Frontal cortex (tissue), 4 donors: ENCODE results near the gene CHCHD3. TPM values are rescaled to one million over a fixed set of nuclear protein-coding genes. Genes with fewer than 3 reads are reported as not detected.

ENCODE experiments used
- DNase-seq, 2 donors: peaks; one replicate each; pipeline ENCODE4 v3.0.0; 2012; ENCODE audit warnings: low spot score in 2 of 2
- FAIRE-seq: peaks from 2 replicates; lab custom pipeline; 2012; peaks lifted over from hg19 to GRCh38; lab: Jason Lieb, UNC
- total RNA-seq: library from RNA; depleted of rRNA; stranded (reverse); fragments of >200 nt; gene quantifications from one replicate; pipeline ENCODE4 v1.2.3, GENCODE V29; 2014
- donor health status: control.
- donor health status: control.
- donor health status: control.

The CHCHD3 gene
- total RNA-seq, 1 donor from 2014 or later, result 60.7 TPM

DNA sequence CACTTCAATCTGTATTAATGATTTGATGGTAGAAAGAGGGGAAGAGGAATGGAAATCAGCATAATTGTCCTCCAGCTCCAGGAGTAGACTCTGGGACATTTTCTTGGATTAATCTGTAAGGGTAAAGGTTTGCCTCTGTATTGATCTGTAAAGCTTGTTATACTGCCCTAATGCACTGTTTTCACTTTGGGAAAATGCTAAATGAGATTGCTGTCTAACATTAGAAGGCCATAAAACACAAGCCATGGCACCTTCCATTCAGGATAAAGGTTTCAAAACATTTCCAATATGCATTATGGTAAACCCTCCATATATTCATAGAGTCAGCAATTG is 282.8 kb downstream of the CHCHD3 start:
- DNase-seq (no peak), FAIRE-seq (no peak)

DNA sequence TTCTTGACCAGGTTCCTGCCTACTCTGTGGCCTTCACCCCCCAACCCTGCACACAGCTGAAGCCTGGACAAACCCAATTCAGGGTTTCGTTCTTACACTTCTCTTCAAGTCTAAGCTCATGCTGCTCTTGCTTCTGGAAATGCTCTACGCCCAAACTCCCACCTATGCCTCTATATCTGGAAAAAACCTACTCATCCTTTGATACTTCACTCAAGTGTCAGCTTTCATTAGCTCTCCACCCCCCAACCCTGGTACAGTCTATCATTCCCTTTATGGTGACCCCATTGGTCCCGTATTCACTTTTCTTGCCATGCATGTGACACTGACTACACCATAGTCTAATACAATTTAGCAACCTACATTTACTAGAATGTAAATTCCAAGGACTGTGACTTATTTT is 284.7 kb downstream of the CHCHD3 start:
- no peak for FAIRE-seq
- DNase-seq, result no peak

DNA sequence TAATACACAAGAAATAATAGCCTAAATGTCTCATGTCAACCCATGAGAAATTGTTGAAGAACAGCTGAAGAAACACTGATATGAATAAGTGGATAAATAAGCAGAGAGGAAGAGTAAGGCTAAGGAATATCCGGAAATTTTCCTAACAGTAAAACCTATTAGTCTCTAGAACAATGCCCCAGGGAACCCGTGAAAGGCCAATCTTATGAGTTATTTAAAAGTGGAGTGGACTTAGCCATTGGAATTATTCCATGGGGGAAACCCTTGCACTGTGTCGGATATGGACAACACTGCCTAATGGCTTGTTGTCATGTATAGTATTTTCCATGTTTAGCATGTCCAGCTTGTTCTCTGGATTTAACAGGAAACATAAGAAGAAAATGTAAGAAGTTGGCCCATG is 288.4 kb downstream of the CHCHD3 start:
- FAIRE-seq (no peak), DNase-seq (no peak)

DNA sequence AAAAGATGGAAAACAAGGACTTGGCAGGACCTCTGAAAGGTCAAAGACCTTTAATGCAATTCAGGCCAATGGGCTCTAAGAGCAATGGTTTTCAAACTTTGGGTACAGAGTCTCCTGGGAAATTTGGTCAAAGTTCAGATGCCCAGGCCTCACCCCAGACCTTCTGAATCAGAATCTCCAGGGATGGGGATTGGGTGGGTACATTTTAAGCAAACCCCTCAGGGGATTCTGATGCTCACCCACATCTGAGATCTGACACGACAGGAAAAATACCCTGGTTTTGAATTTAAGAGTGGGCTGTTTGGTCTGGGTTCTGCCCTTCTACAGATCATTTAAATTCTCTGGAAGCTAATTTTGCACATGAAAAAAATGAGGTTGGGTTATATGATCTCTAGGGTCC is 290.9 kb downstream of the CHCHD3 start:
- DNase-seq, result no peak
- no peak for FAIRE-seq

DNA sequence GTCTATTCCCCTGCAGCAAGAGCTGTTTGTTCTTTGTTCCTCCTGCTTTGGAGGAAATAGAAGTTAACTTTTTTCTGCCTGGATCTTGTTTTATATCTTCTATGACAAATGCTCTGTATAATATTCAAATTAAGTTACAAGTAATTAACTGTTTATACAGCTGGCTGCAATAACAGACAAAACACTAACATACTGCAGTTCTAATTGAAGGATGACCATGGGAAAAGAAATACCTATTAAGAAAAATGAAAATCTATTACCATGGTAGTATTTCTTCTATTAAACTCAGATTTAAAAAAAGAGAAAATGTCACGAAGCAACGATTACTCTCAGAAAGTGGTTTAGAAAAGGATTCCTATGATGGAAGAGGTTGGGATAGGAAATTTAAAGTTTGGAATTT is 291.8 kb downstream of the CHCHD3 start:
- no peak for DNase-seq
- FAIRE-seq, result no peak

DNA sequence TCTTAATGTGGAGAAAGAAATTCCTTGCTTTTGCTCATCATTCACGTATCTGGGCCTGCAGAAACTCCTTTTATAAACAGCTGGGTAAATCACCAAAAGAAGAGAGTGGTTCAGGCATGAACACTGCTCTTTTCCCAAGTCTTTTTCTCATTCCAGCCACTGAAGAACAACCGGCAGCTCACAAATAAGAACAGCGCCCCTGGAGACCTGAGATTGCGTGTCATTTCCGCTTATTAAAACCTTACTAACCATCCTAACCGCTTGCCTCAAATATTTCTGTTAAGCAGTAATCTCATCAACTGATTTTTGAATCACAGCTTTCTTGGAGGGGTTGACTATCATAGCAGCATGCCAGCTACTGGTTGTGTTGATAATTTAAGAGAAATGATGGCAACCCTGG is 292.6 kb downstream of the CHCHD3 start:
- no peak for DNase-seq
- no peak for FAIRE-seq

DNA sequence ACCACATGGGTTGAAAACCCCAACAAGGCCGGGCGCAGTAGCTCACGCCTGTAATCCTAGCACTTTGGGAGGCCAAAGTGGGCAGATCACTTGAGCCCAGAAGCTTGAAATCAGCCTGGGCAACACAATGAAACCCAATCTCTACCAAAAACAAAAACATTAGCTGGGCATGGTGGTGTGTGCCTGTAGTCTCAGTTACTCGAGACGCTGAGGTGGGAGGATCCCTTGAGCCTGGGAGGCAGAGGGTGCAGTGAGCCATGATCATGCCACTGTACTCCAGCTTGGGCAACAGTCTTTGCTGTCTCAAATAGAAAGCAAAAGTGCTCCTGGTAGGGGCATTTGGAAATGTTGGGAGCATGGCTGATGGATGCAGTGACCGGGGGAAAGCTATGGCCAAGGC is 296.0 kb downstream of the CHCHD3 start:
- FAIRE-seq, result no peak
- DNase-seq, result no peak

DNA sequence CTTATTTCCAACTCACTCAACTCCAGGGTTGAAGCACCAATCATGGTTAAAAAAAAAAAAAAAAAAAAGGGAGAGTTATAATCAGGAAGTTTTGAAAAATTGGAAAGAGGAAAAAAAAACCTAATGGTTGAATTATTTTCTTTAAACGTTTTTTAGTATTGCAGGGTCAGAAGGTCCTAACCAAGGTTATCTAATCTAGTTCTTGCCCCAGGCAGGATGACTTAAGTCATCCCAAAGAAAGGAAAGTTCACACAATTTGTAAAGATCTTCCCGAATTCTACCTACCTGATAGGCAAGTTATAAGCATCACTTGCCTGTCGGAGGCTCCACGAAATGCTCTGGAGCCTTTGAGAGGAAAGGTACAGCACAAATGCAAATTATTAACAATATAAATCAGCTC is 297.5 kb downstream of the CHCHD3 start:
- no peak for DNase-seq
- FAIRE-seq, result no peak

GRCh38 chr7:132783824-132784223 is 298.1 kb downstream of the CHCHD3 start:
- FAIRE-seq (no peak), DNase-seq (no peak)

DNA sequence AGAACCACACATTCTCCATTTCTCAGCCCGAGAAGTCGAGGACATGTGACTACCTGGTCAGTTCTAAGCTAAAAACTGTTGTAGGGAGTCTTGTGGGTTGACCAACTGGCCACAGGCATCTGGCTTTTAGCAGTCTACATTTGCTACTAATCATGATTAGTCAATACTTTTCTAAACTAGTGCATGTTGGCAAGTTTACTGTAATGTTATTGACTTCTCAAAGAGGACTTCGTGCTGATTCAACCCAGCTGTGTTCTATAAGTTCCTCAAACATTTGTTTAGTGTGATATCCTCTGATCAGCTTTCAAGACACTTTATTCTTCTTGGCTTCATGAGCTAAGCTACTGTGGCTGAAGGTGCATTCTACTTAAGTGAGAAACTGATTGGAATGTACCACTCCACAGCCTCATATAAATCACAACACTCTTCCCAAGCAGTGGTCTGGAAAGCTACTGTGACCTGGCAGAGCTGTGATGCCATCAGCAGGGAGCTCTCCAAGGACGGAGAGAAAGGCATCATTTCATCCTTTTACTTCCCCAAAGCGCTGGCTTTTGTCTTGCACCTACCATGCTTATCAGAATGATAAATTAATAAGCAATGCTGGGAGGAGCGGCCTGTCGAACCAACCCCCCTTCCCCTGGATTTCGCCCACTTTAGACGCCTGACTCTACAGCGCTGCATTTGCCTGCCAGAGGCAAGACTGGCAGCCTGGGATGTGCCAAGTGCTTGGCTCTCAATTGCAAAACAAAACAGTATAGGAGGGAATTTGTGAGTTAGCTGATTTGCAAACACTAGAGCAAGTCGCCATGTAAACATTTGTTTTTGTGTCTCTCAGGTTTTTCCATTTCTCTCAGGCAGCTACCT is 298.9 kb downstream of the CHCHD3 start:
- no peak for DNase-seq
- FAIRE-seq, result no peak

GRCh38 chr7:132780822-132781221 is 301.1 kb downstream of the CHCHD3 start:
- FAIRE-seq (no peak), DNase-seq (no peak)

DNA sequence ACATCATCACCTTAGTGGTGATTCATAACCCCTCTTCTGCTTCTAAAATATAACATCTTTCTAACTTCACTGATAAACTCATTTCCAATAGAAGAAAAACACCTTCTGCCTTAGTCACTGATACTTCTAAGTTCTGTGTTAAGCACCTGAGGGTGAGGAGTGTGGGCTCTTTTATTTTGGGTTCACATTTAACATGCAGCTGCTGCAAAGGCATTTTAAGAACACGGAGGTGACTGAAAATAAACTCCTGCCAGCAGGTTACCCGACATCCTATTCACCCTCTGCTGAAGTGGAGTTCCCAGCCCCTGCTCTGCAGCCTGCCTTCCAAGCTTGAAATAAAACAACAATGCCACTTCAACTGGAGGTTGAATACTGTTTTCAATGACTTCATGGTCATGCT is 302.7 kb downstream of the CHCHD3 start:
- FAIRE-seq, result no peak
- DNase-seq, result no peak

GRCh38 chr7:132778761-132779160 is 303.1 kb downstream of the CHCHD3 start:
- FAIRE-seq, result no peak
- no peak for DNase-seq

- FAIRE-seq, result no peak
- DNase-seq, result no peak
Measured at GRCh38 chr7:132777956-132778355, 303.9 kb downstream of the CHCHD3 start.

DNA sequence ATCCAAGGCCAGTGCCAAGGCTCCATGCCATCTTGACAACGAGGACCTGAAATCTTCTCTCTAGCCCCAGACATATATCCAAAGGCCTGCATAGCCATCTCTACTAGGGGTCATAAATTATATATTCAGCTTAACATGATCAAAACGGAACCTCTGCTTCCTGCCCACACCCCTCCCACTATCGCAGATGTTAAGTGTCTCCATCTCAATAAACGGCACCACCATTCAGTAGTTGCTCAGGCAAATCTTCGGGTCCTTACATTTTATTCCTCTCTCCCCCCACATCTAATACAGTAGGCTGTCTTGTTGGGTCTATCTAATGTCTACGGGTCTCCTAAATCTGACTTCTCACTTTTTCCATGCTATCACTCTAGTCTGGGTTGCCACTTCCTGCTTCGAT is 304.5 kb downstream of the CHCHD3 start:
- DNase-seq (no peak), FAIRE-seq (no peak)

- DNase-seq (no peak), FAIRE-seq (no peak)
Measured at GRCh38 chr7:132776048-132776620, 305.8 kb downstream of the CHCHD3 start.

DNA sequence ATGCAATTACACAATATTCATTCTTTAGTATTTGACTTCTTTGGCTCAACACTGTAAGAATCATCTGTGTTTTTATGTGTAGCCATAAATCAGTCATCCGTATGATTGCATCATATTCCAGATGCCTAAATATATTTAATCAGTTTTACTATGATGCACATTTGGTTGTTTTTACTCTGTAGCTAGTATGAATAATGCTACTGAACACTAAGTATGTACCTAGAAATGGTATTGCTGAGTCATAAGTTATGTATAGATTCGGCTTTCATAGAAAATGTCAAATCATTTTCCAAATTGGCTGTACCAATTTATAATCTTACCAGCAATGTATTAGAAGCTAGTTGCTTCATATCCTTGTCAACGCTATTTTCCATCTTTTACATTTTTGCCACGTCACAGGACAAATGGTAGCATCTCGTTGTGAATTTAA is 308.3 kb downstream of the CHCHD3 start:
- no peak for FAIRE-seq
- no peak for DNase-seq

DNA sequence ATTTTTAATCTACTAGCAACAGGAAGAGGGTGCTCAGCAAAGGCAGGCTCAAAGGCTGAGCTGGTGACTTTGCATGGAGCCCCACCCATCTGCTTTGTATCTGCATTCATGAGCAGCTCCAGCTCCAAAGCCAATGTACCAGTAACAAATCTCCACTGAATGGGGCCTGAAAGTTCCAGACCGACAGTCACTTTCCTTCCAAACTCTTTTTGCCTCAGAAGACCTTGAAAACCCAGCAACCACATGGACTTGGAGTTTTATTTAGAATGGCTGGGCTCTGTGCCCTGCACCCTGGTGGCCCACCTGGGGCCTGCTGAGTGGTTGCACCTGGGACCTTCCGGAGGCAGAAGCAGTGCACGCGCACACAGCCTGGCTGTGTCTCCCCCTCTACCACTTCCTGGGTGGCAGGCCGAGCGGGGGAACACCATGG is 310.6 kb downstream of the CHCHD3 start:
- peak in 1 of 2 donors; percentile 6 for DNase-seq
- no peak for FAIRE-seq

- DNase-seq (no peak), FAIRE-seq (no peak)
Measured at GRCh38 chr7:132770055-132770454, 311.8 kb downstream of the CHCHD3 start.

GRCh38 chr7:132769280-132769679 is 312.6 kb downstream of the CHCHD3 start:
- DNase-seq, result no peak
- FAIRE-seq, result no peak

DNA sequence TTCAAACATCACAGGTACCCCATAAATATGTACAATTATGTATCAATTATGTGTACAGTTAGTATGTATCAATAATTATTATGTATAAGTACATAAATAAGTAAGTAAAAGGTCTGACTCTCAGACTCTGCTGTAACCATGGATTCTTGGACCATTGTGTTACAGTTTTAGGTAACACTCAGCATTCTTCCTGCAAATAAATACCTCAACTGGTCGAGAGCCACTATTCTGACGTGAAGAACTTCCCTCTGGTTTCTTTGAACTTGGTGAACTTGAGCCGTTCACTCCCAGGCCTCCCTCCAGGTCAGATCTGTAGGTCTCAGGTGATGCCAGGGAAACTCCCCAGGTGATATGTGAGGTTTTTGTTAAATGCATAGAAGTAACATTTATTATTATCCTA is 313.8 kb downstream of the CHCHD3 start:
- FAIRE-seq (no peak), DNase-seq (no peak)

GRCh38 chr7:132767378-132767777 is 314.5 kb downstream of the CHCHD3 start:
- no peak for DNase-seq
- FAIRE-seq, result no peak
